Measurements from ENCODE around the gene TLR7. TPM values are rescaled to one million over a fixed set of nuclear protein-coding genes. Genes with fewer than 3 reads are reported as not detected.

The TLR7 gene
- total RNA-seq (2021), result not detected in 2 replicates
- long read RNA-seq, result 0 reads

- Histone ChIP-seq H3K4me2 (ENCODE audit: insufficient read depth, insufficient read length, low read length) (no peak within 1 kb of the TSS), H3K27me3 (ENCODE audit: insufficient read depth, low read length) (no peaks in the 10 kb centered on the region), H2BK20ac (ENCODE audit: low read depth, low read length, poor library complexity, severe bottlenecking) (no peak within 1 kb of the TSS), H2BK120ac (ENCODE audit: low read depth, low read length, poor library complexity, severe bottlenecking) (no peak within 1 kb of the TSS), H3K23ac (ENCODE audit: insufficient read length, low read depth, low read length) (no peak within 1 kb of the TSS), H4K91ac (ENCODE audit: insufficient read length, low read depth, low read length) (no peak within 1 kb of the TSS), H2BK5ac (ENCODE audit: insufficient read length, low read length) (no peak within 1 kb of the TSS), H3K9ac (ENCODE audit: extremely low read depth, insufficient read length, low read length) (no peak within 1 kb of the TSS), H3K27ac (ENCODE audit: insufficient read length, low read depth, low read length) (no peak within 1 kb of the TSS), H3K4me1 (ENCODE audit: insufficient read depth, low read length) (no peaks in the 10 kb centered on the region), H3K4ac (ENCODE audit: low read depth, low read length) (no peak within 1 kb of the TSS), H4K20me1 (ENCODE audit: control insufficient read depth, insufficient read depth, insufficient read length) (no peaks in the 10 kb centered on the region), H2BK15ac (ENCODE audit: low read depth, low read length) (no peak within 1 kb of the TSS), H3K18ac (ENCODE audit: insufficient read length, low read depth, low read length) (no peak within 1 kb of the TSS), H3T11ph (ENCODE audit: low read length) (no peak within 1 kb of the TSS), H2AFZ (ENCODE audit: low read length) (no peak within 1 kb of the TSS), H4K5ac (ENCODE audit: insufficient read length, low read depth, low read length) (no peak within 1 kb of the TSS), H3K23me2 (ENCODE audit: insufficient read length, low read depth, low read length, poor library complexity, severe bottlenecking) (no peaks in the 10 kb centered on the region), H3K79me2 (ENCODE audit: insufficient read depth, low read length) (no peaks in the 10 kb centered on the region), H4K8ac (replicated peaks; ENCODE audit: insufficient read length, low read depth, low read length) (no peak within 1 kb of the TSS), H3K9me3 (ENCODE audit: control insufficient read depth, low read depth, low read length) (peaks cover 5% of the 10 kb centered on the region), H2AK5ac (ENCODE audit: insufficient read length, low read length) (no peak within 1 kb of the TSS), H2BK12ac (ENCODE audit: insufficient read length, low read depth, low read length) (no peak within 1 kb of the TSS), H3K56ac (ENCODE audit: insufficient read length, low read depth, low read length) (no peak within 1 kb of the TSS), H3K14ac (ENCODE audit: insufficient read depth, low read length) (no peak within 1 kb of the TSS), H3K79me1 (ENCODE audit: insufficient read depth, low read depth, low read length, poor library complexity, severe bottlenecking) (no peaks in the 10 kb centered on the region)
- Mint-ChIP-seq H3K4me1 (peaks cover 4 to 5% of the 10 kb centered on the region in 2 experiments; a peak in 3 of 4 replicates), H3K27me3 (ENCODE audit: low read depth) (no peaks in the 10 kb centered on the region), H3K4me3 (no peak within 1 kb of the TSS), H3K27ac (no peak within 1 kb of the TSS), H3K9me3 (peaks cover 59 to 75% of the 10 kb centered on the region in 2 experiments), H3K36me3 (ENCODE audit: insufficient read depth in 1 of 3, low read depth in 3 of 3) (peaks cover 2 to 13% (median 10%) of the 10 kb centered on the region in 3 experiments; a peak in 5 of 7 replicates)
- no peak for DNase-seq
- TF ChIP-seq CTCF (conservative IDR thresholded peaks at IDR 0.05), result no peak
- WGBS (ENCODE audit: extremely low coverage, insufficient read length, low lambda C conversion rate), result no CpG with 5 or more reads among the region's 7 CpGs
Observed at GRCh38 chrX:12866451-12867377, at the start of gene TLR7. Gene TLR7, plus strand, starts transcription at chrX:12867072. Its CDS starts 507 bp downstream, at chrX:12867579.
